Gastrocnemius medialis (tissue), 4 donors: Measurements from ENCODE around the gene SERINC5.

Experiments
- POLR2A ChIP-seq, 2 donors: fragments of 450-650 bp; IDR thresholded peaks; one replicate each; pipeline ENCODE4 v1.6.1; 2017; ENCODE audit warnings: antibody characterized with exemption in 2 of 2, mild to moderate bottlenecking in 2 of 2, moderate library complexity in 2 of 2
- TF ChIP-seq, protein P1 (sequence below), 5 experiments: fragments of 450-650 bp in 3 of 5; fragments of 200-600 bp in 2 of 5; sonication (generic) in 2 of 5; IDR thresholded peaks in 4 of 5; conservative IDR thresholded peaks in 1 of 5; 1 replicate in 4 of 5; 2 replicates in 1 of 5; pipeline ENCODE4 v1.5.1; 2016 to 2019; ENCODE audit warnings: antibody characterized with exemption in 5 of 5, mild to moderate bottlenecking in 3 of 5, moderate library complexity in 3 of 5

DNA sequence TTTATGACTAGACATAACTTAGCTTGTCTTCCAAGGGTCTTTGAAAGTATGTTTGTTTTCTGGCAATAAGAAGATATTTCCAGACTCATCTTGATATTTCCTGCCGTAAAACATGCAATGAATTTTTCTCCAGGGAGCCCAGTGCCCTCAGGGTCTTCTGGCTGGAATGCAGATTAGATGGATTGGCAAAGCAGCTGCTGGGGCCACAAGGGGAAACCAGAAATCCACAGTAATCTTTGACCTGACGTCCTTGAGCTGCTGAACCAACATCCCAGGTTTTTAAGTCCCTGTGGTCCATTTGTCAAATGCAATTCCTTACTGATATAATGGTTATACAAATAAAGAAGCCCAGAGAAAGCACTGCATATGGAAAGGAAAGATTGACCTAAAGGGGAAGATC is 127.7 kb downstream of the SERINC5 start:
- TF ChIP-seq, protein P1, sequence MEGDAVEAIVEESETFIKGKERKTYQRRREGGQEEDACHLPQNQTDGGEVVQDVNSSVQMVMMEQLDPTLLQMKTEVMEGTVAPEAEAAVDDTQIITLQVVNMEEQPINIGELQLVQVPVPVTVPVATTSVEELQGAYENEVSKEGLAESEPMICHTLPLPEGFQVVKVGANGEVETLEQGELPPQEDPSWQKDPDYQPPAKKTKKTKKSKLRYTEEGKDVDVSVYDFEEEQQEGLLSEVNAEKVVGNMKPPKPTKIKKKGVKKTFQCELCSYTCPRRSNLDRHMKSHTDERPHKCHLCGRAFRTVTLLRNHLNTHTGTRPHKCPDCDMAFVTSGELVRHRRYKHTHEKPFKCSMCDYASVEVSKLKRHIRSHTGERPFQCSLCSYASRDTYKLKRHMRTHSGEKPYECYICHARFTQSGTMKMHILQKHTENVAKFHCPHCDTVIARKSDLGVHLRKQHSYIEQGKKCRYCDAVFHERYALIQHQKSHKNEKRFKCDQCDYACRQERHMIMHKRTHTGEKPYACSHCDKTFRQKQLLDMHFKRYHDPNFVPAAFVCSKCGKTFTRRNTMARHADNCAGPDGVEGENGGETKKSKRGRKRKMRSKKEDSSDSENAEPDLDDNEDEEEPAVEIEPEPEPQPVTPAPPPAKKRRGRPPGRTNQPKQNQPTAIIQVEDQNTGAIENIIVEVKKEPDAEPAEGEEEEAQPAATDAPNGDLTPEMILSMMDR (IDR thresholded peaks at IDR 0.05 in 4 of 5, conservative IDR thresholded peaks at IDR 0.05 in 1 of 5) = no peak
- no peak for TF ChIP-seq POLR2A (IDR thresholded peaks at IDR 0.05)
